Hematopoietic multipotent progenitor cell treated with erythropoietin and hydrocortisone succinate and interleukin-3 and kit ligand, for 8 days (in vitro differentiated cells): ENCODE measurements around the gene ZNF483.
"Not testable (repeated sequence)": the region's sequence is repeated elsewhere in the genome, so short reads cannot be mapped to it uniquely, and the experiment has no call there.

Source experiments
- DNase-seq: peaks from one replicate; pipeline ENCODE4 v3.0.0-alpha.2; 2015

Gene ZNF483

GRCh38 chr9:111615928-111616327, 90.9 kb downstream of the ZNF483 start:
- DNase-seq, result no peak

DNA sequence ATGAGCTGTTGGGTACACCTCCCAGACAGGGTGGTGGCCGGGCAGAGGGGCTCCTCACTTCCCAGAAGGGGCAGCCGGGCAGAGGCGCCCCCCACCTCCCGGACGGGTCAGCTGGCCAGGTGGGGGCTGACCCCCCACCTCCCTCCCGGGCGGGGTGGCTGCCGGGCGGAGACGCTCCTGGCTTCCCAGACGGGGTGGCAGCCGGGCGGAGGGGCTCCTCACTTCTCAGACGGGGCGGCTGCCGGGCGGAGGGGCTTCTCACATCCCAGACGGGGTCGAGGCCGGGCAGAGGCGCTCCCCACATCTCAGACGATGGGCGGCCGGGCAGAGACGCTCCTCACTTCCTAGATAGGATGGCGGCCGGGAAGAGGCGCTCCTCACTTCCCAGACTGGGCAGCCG, 92.4 kb downstream of the ZNF483 start:
- not testable (repeated sequence) for DNase-seq

GRCh38 chr9:111621895-111622480, 97.0 kb downstream of the ZNF483 start:
- no peak for DNase-seq

DNA sequence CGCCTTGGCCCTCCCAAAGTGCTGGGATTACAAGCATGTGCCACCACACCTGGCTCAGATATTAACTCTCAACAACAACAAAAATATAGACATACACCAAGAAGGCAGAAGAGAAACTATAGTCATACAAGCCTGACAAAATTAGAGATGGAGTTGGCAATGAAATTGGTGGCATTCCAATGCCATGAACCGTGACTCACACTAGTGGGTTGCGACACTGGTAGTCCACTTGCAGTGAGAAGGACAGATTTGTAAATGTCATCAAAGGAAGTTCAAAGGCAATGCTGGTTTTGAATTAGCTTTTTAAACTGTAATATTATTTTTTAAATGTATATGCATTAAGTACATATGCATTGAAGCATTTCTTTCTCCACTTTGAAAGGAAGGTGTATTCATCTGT, 97.6 kb downstream of the ZNF483 start:
- no peak for DNase-seq
